Activated T-cell treated with anti-CD3 and anti-CD28 coated beads, Interleukin-2, amount 50 U/mL, for 1 hour (primary cell): ENCODE measurements around the gene HTN1.
"Not testable (repeated sequence)": the region's sequence is repeated elsewhere in the genome, so short reads cannot be mapped to it uniquely, and the experiment has no call there.

Experiments
- DNase-seq: peaks from one replicate; pipeline ENCODE4 v3.0.0-alpha.2; 2020

HTN1 gene

GRCh38 chr4:70050138-70050537 is at the start of gene HTN1:
Gene HTN1 (plus strand): TSS chr4:70050438. CDS start chr4:70053077, 2,639 bp downstream.
- DNase-seq = not testable (repeated sequence)

GRCh38 chr4:70000711-70001110 is 49.5 kb upstream of the HTN1 start:
- no peak for DNase-seq

GRCh38 chr4:70002507-70002906 is 47.7 kb upstream of the HTN1 start:
- no peak for DNase-seq

- no peak for DNase-seq
These were observed 41.5 kb upstream of the HTN1 start for GRCh38 chr4:70008771-70009170.

- not testable (repeated sequence) for DNase-seq
These were observed 31.2 kb upstream of the HTN1 start for GRCh38 chr4:70019006-70019405.

- no peak for DNase-seq
These were observed 27.0 kb upstream of the HTN1 start for GRCh38 chr4:70023218-70023617.

- no peak for DNase-seq
These were observed 23.2 kb upstream of the HTN1 start for GRCh38 chr4:70027011-70027410.

GRCh38 chr4:70028159-70028558 is 22.1 kb upstream of the HTN1 start, which contains the start of gene HTN3:
Gene HTN3 (plus strand): TSS chr4:70028459. CDS start chr4:70030741, 2,282 bp downstream.
- not testable (repeated sequence) for DNase-seq

GRCh38 chr4:70037559-70037958 is 12.7 kb upstream of the HTN1 start:
- not testable (repeated sequence) for DNase-seq

- not testable (repeated sequence) for DNase-seq
These were observed 10.3 kb upstream of the HTN1 start for GRCh38 chr4:70039928-70040327.

GRCh38 chr4:70041652-70042286 is 8.5 kb upstream of the HTN1 start:
- no peak for DNase-seq

- not testable (repeated sequence) for DNase-seq
These were observed 6.3 kb downstream of the HTN1 start for GRCh38 chr4:70056534-70056933.

GRCh38 chr4:70057651-70058050 is 7.4 kb downstream of the HTN1 start:
- no peak for DNase-seq

GRCh38 chr4:70059149-70059548 is 8.9 kb downstream of the HTN1 start:
- DNase-seq = no peak

- no peak for DNase-seq
These were observed 11.8 kb downstream of the HTN1 start for GRCh38 chr4:70062000-70062399.

- DNase-seq = no peak
These were observed 30.0 kb downstream of the HTN1 start for GRCh38 chr4:70080205-70080604.

GRCh38 chr4:70099206-70099605 is 49.0 kb downstream of the HTN1 start:
- DNase-seq = no peak
